Dendritic cell treated with granulocyte-macrophage colony-stimulating factor and Interleukin-4, amounts not matched to agents 40 ng/mL and 50 ng/mL, for 4 days (primary cell): ENCODE data around the gene NBEAL2.
"Not testable (repeated sequence)": the region's sequence is repeated elsewhere in the genome, so short reads cannot be mapped to it uniquely, and the experiment has no call there.

Experiments used
- H3K27ac Mint-ChIP-seq: one replicate; pipeline ENCODE4 v1.8.0; 2022; ENCODE audit warnings: mild to moderate bottlenecking, mixed read lengths
- H3K27me3 Mint-ChIP-seq: one replicate; pipeline ENCODE4 v1.8.0; 2022; ENCODE audit warnings: mild to moderate bottlenecking, mixed read lengths
- H3K36me3 Mint-ChIP-seq: one replicate; pipeline ENCODE4 v1.8.0; 2022; ENCODE audit warnings: low read depth, mixed read lengths
- H3K4me1 Mint-ChIP-seq: one replicate; pipeline ENCODE4 v1.8.0; 2022; ENCODE audit warnings: low read depth, mixed read lengths
- H3K4me3 Mint-ChIP-seq: one replicate; pipeline ENCODE4 v1.8.0; 2022; ENCODE audit warnings: mild to moderate bottlenecking, moderate library complexity, mixed read lengths
- H3K9me3 Mint-ChIP-seq: one replicate; pipeline ENCODE4 v1.8.0; 2022; ENCODE audit warnings: mixed read lengths
- intact Hi-C: fragments of 100-400 bp; cut with micrococcal nuclease; formaldehyde crosslinking; loops from one replicate; pipeline ENCODE4 v1.15.0; 2022

Gene NBEAL2

GRCh38 chr3:47017504-47018268 lies 38.2 kb downstream of the NBEAL2 start:
- intact Hi-C loops = no loop called here
- Mint-ChIP-seq H3K36me3 (peaks cover 77% of the 10 kb centered on the region), H3K27me3 (no peaks in the 10 kb centered on the region), H3K9me3 (no peaks in the 10 kb centered on the region), H3K27ac (no peak overlapping the region), H3K4me3 (no peak overlapping the region), H3K4me1 (peaks cover 15% of the 10 kb centered on the region)

- Mint-ChIP-seq H3K27ac (no peak overlapping the region), H3K36me3 (peaks cover 75% of the 10 kb centered on the region), H3K27me3 (no peaks in the 10 kb centered on the region), H3K4me3 (no peak overlapping the region), H3K4me1 (peaks cover 15% of the 10 kb centered on the region), H3K9me3 (no peaks in the 10 kb centered on the region)
- intact Hi-C loops = no loop called here
These were observed 38.8 kb downstream of the NBEAL2 start for GRCh38 chr3:47018269-47018611.

- H3K36me3 Mint-ChIP-seq = peaks cover 66% of the 10 kb centered on the region
- H3K27ac Mint-ChIP-seq = no peak overlapping the region
- intact Hi-C loops = no loop called here
- peaks cover 15% of the 10 kb centered on the region for H3K4me1 Mint-ChIP-seq
- no peaks in the 10 kb centered on the region for H3K9me3 Mint-ChIP-seq
- H3K4me3 Mint-ChIP-seq = no peak overlapping the region
- H3K27me3 Mint-ChIP-seq = no peaks in the 10 kb centered on the region
These were observed 39.7 kb downstream of the NBEAL2 start for GRCh38 chr3:47019201-47019600.

GRCh38 chr3:47020311-47020710 lies 40.8 kb downstream of the NBEAL2 start:
- intact Hi-C loops = no loop called here
- Mint-ChIP-seq H3K4me3 (no peak overlapping the region), H3K27me3 (no peaks in the 10 kb centered on the region), H3K36me3 (peaks cover 55% of the 10 kb centered on the region), H3K4me1 (peaks cover 22% of the 10 kb centered on the region), H3K9me3 (no peaks in the 10 kb centered on the region), H3K27ac (no peak overlapping the region)

DNA sequence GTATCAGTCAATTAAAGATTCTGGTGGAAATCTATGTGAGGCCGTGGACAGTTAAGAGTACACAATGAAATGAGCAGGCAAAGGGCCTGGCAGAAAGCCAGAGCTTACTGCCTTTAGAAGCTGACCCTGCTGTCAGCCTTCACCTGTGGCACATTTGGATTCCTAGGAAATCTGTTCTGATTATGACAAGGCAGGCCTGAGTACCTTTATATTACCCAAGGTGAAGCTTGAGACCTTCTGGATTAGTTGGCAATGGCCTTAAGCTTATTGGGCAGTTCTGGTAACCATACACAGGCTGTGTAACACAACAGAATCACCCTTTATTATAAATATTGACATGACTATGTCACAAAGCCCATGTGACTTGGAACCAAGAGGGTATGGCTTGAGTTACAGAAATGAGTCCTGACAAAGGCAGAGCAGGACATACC lies 43.2 kb downstream of the NBEAL2 start:
- Mint-ChIP-seq H3K27me3 (no peaks in the 10 kb centered on the region), H3K4me1 (peaks cover 20% of the 10 kb centered on the region), H3K36me3 (peaks cover 46% of the 10 kb centered on the region), H3K27ac (no peak overlapping the region), H3K4me3 (no peak overlapping the region), H3K9me3 (no peaks in the 10 kb centered on the region)
- intact Hi-C loops = no loop called here

DNA sequence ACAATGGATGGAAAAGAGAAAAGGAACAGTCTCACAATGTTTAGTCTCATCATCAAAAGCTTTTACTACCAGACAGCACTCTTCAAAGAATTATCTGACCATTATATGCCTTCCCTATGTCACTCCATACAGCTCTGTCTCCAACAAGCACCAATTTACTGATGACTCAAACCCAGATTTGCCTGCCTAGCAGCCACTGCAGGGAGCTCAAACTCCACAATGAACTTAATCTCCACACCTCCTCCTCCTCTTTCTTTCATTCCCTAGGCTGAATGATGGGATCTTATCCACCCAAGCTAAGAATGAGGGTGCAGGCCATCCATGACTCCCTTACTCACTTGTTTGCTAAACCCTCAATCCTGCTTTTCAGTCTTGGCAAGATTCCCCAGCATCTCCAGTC lies 45.5 kb downstream of the NBEAL2 start:
- intact Hi-C loops = no loop called here
- H3K27me3 Mint-ChIP-seq = no peaks in the 10 kb centered on the region
- no peak overlapping the region for H3K4me3 Mint-ChIP-seq
- no peaks in the 10 kb centered on the region for H3K9me3 Mint-ChIP-seq
- H3K36me3 Mint-ChIP-seq = peaks cover 46% of the 10 kb centered on the region
- peaks cover 7% of the 10 kb centered on the region for H3K4me1 Mint-ChIP-seq
- no peak overlapping the region for H3K27ac Mint-ChIP-seq

- Mint-ChIP-seq H3K36me3 (peaks cover 44% of the 10 kb centered on the region), H3K4me1 (peaks cover 22% of the 10 kb centered on the region)
- H3K27ac Mint-ChIP-seq, H3K4me3 Mint-ChIP-seq, intact Hi-C loops, H3K27me3 Mint-ChIP-seq, H3K9me3 Mint-ChIP-seq: not testable (repeated sequence)
These were observed 47.0 kb downstream of the NBEAL2 start for GRCh38 chr3:47026432-47026831.

DNA sequence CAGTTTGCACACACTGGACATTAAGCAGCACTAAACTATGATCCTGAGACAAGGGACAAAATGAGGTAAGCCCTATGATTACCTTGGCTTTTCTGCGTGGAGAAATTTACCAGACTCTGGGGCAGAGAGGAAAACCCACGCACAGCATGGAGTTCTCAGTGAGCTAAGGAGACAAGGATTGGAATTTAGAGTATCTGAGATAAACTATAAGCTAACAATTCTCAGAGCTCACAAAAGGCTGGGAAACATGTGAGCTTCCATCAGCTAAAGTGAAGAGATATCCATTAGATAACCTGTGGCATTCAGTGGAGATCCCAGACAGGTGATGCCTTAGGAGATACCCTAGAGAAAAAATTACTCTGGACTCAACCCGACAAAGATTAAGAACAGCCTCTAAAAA lies 48.7 kb downstream of the NBEAL2 start:
- H3K27ac Mint-ChIP-seq = no peak overlapping the region
- H3K9me3 Mint-ChIP-seq = no peaks in the 10 kb centered on the region
- intact Hi-C loops = no loop called here
- peaks cover 49% of the 10 kb centered on the region for H3K36me3 Mint-ChIP-seq
- peaks cover 29% of the 10 kb centered on the region for H3K4me1 Mint-ChIP-seq
- H3K27me3 Mint-ChIP-seq = no peaks in the 10 kb centered on the region
- H3K4me3 Mint-ChIP-seq = no peak overlapping the region

DNA sequence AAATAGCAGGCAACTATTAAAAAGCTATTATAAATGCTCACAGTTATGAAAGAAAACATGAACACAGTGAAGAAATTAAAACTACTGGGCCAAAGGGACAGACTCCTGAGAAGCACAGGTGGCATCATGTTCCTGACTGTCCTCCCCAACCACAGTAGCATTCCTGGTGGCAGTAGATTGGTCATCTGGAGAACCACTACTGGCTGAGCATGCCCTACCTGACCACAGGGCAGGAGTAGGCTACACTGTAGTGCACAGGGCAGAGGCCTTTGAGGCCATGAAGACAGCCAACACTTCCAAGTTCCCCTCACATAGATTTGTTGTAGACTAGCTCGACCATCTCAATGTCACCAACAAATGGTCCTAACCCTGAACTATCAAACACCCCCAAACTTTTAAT lies 49.2 kb downstream of the NBEAL2 start:
- H3K27me3 Mint-ChIP-seq = no peaks in the 10 kb centered on the region
- intact Hi-C loops = no loop called here
- peaks cover 29% of the 10 kb centered on the region for H3K4me1 Mint-ChIP-seq
- peaks cover 52% of the 10 kb centered on the region for H3K36me3 Mint-ChIP-seq
- H3K9me3 Mint-ChIP-seq = no peaks in the 10 kb centered on the region
- H3K27ac Mint-ChIP-seq = no peak overlapping the region
- H3K4me3 Mint-ChIP-seq = no peak overlapping the region

- intact Hi-C loops, H3K9me3 Mint-ChIP-seq, H3K27me3 Mint-ChIP-seq, H3K4me3 Mint-ChIP-seq: not testable (repeated sequence)
- Mint-ChIP-seq H3K36me3 (peaks cover 76% of the 10 kb centered on the region), H3K4me1 (peaks cover 22% of the 10 kb centered on the region), H3K27ac (peak overlapping the region; percentile 25)
These were observed 51.6 kb downstream of the NBEAL2 start for GRCh38 chr3:47031041-47031440.

DNA sequence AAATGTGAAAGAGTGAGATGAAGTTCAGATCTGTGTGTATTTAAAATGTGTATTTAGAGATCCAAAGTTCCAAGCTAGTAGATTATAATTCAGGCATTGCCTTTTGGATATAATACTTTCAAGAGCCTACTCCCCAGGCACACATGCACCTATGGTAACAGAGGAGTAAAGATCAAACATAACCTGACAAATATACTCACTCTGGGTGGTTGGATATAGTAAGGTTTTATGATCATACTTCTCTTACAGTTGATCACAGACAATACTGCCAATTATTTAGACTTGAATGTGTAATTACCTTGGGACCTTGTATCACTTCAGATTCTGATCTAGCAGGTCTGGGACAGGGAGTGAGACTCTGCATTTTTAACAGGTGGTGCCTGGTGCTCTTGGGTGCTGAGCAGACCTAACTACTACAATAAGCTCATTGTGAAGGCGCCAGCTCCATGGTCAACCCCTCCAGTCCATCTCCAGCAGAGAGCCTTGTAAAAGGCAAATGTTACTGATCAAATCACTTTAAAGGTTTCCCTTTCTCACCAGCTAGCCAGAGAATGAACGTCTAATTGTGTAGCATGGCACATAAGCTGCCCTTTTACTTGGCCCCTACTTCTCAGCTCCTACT lies 55.5 kb downstream of the NBEAL2 start:
- no peaks in the 10 kb centered on the region for H3K9me3 Mint-ChIP-seq
- H3K36me3 Mint-ChIP-seq = peaks cover 73% of the 10 kb centered on the region
- H3K27me3 Mint-ChIP-seq = no peaks in the 10 kb centered on the region
- no peak overlapping the region for H3K4me3 Mint-ChIP-seq
- no peak overlapping the region for H3K27ac Mint-ChIP-seq
- H3K4me1 Mint-ChIP-seq = peaks cover 21% of the 10 kb centered on the region
- intact Hi-C loops = no loop called here

DNA sequence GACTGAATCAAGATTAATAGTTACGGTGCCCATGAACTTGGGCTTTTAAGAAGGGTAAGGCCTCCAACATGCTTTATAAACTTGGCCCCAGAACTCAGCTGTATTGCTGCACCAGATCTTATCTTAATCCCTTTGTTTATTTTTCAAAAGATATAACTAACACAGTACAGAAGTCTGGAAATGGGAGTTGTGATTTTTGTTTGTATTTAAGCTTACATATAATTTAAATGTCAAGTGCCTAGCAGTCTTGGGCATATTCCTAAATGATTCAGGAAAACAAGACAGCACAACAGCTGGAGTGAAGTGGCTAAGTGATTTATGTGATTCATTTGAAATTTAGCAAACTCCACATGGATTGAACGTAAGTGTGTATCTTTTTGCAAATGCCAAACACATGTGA lies 56.2 kb downstream of the NBEAL2 start:
- intact Hi-C loops = no loop called here
- H3K4me3 Mint-ChIP-seq = no peak overlapping the region
- no peaks in the 10 kb centered on the region for H3K9me3 Mint-ChIP-seq
- H3K27me3 Mint-ChIP-seq = no peaks in the 10 kb centered on the region
- peaks cover 15% of the 10 kb centered on the region for H3K4me1 Mint-ChIP-seq
- H3K27ac Mint-ChIP-seq = no peak overlapping the region
- H3K36me3 Mint-ChIP-seq = peaks cover 73% of the 10 kb centered on the region

GRCh38 chr3:47036145-47036544 lies 56.7 kb downstream of the NBEAL2 start:
- intact Hi-C loops = no loop called here
- Mint-ChIP-seq H3K36me3 (peaks cover 77% of the 10 kb centered on the region), H3K4me1 (peaks cover 10% of the 10 kb centered on the region), H3K9me3 (no peaks in the 10 kb centered on the region), H3K4me3 (no peak overlapping the region), H3K27ac (no peak overlapping the region), H3K27me3 (no peaks in the 10 kb centered on the region)

GRCh38 chr3:47037302-47037701 lies 57.8 kb downstream of the NBEAL2 start:
- H3K27me3 Mint-ChIP-seq, H3K4me3 Mint-ChIP-seq, H3K9me3 Mint-ChIP-seq, H3K27ac Mint-ChIP-seq, H3K4me1 Mint-ChIP-seq, intact Hi-C loops: not testable (repeated sequence)
- peaks cover 86% of the 10 kb centered on the region for H3K36me3 Mint-ChIP-seq

DNA sequence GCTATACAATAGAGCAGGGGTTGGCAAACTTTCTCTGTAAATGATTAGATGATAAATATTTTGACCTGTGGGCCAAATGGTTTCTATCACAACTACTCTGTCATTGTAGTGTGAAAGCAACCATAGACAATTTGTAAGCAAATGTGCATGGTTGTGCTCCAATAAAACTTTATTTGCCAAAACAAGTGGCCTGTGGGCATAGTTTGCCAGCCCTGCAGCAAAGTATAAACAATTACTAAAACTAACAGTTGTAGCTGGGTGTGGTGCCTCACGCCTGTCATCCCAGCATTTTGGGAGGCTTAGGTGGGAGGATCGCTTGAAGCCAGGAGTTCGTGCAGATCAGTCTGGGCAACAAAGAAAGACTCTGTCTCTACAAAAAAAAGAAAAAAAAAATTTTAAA lies 61.6 kb downstream of the NBEAL2 start:
- H3K27ac Mint-ChIP-seq = no peak overlapping the region
- H3K36me3 Mint-ChIP-seq = peaks cover 88% of the 10 kb centered on the region
- H3K4me3 Mint-ChIP-seq = no peak overlapping the region
- no peaks in the 10 kb centered on the region for H3K9me3 Mint-ChIP-seq
- no peaks in the 10 kb centered on the region for H3K4me1 Mint-ChIP-seq
- H3K27me3 Mint-ChIP-seq = no peaks in the 10 kb centered on the region
- intact Hi-C loops = no loop called here
